NCI-H446 treated with DMSO at 0.1 percent for 48 hours (cell line): ENCODE results near the gene GLRX3.
"Not testable (repeated sequence)": the region's sequence is repeated elsewhere in the genome, so short reads cannot be mapped to it uniquely, and the experiment has no call there.

Source experiments
- DNase-seq: peaks from one replicate; lab custom pipeline; 2025; lab: John Stamatoyannopoulos, UW

The GLRX3 gene

GRCh38 chr10:130136226-130137089 lies at the start of gene GLRX3:
TSS of gene GLRX3 (plus strand) at chr10:130136391. CDS start at chr10:130136421, 30 bp downstream.
- peak; percentile 19 for DNase-seq

- DNase-seq: not testable (repeated sequence)
Measured at GRCh38 chr10:130090565-130090964, 45.6 kb upstream of the GLRX3 start.

- no peak for DNase-seq
Measured at GRCh38 chr10:130099344-130099743, 36.8 kb upstream of the GLRX3 start.

GRCh38 chr10:130105724-130106123 lies 30.5 kb upstream of the GLRX3 start:
- no peak for DNase-seq

DNA sequence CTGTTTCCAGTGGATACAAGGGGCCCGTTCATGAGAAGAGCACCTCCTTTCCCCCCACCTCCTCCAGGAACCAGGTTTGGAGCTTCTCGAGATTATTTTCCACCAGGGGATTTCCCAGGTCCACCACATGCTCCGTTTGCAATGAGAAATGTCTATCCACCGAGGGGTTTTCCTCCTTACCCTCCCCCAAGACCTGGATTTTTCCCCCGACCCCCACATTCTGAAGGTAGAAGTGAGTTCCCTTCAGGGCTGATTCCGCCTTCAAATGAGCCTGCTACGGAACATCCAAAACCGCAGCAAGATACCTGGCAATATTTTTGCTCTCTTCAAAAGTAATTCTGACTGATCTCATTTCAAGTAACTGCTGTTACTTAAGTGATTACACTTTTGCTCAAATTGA lies 28.0 kb upstream of the GLRX3 start:
- DNase-seq: not testable (repeated sequence)

DNA sequence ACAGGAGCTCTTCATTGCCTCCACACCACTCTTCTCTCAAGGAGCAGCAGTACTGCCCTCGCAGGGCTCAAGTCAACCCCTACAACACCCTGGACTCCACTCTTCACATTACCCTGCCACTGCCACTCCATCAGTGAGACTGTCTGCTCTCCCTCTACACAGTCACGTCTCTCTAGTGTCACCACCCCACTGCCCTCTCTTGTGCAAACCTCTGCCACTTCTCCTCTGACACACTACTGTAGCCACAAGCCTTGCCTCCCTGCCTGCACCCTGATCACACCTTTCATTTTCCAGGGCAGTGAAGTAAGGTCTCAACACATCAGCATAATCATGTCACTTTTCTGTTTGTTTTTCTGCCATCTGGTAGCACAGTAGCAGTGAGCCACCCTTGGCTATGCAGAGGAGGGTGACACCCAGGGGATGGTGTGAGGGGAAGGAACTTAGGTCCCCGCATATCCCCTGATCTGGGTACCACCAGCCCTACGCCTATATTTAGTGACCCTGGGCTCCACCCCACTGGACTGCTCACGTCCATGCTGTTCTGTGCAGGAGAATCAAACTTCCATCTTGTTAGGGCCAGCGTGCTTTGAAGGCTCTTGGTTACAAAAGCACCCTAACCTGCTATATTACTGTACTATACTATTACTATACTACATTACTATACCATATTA lies 27.1 kb upstream of the GLRX3 start:
- DNase-seq: no peak

DNA sequence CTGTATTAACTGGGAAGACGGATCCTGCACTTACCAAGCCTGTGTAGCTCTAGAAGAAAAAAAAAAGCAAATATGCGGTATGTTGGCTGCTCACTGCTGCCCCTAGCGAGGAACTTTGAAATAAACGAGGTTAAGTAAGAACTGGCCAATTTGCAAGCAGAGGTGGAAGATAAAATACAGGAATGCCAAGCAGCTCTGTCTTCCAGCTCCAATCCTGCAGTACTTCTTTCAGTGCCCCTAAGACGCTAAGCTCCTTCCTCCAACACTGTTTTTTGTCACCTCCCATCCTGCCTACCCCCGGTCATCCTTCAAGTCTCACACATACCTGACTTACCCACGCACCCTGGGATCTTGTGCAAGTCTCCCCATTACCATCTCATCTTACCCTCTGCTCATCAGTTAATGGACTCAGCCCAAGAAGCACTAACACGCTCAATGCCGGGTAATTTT lies 26.4 kb upstream of the GLRX3 start:
- DNase-seq: peak; percentile 25

GRCh38 chr10:130110246-130111112 lies 25.7 kb upstream of the GLRX3 start, which contains the start of gene C10orf143:
TSS of gene C10orf143 (minus strand) at chr10:130110830. CDS start at chr10:130110772, 58 bp downstream.
- peak; percentile 81 for DNase-seq

GRCh38 chr10:130111113-130111851 lies 24.9 kb upstream of the GLRX3 start:
- DNase-seq: peak; percentile 91

DNA sequence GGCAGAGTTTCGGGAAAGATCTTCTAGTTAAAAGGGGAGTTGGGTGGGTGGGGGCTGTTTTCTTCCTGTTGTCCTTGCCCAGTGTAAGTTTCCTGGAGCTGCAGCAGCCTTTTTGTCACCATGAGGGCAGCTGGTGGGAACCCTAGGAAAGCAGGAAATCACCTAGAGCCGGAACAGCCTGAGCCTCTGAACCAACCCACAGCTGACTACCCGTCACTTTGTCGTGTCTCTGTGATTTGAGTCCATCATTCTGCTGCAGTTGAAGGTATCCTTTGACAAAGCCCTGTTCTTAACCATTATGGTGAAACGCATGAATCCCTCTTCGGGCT lies 24.4 kb upstream of the GLRX3 start:
- no peak for DNase-seq

- no peak for DNase-seq
Measured at GRCh38 chr10:130112821-130113220, 23.4 kb upstream of the GLRX3 start.

- not testable (repeated sequence) for DNase-seq
Measured at GRCh38 chr10:130116942-130117341, 19.2 kb upstream of the GLRX3 start.

DNA sequence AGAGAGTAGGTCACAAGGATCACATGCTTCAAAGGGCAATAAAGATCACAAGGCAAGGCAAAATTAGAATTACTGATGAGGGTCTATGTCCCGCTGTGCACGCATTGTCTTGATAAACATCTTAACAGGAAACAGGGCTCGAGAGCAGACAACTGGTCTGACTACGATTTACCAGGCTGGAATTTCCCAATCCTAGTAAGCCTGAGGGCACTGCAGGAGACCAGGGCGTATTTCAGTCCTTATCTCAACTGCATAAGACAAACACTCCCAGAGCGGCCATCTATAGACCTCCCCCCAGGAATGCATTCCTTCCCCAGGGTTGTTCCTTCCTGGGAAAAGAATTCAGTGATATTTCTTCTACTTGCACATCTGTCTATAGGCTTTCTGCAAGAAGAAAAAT lies 18.7 kb upstream of the GLRX3 start:
- DNase-seq: not testable (repeated sequence)

GRCh38 chr10:130121486-130122079 lies 14.6 kb upstream of the GLRX3 start:
- no peak for DNase-seq

- peak; percentile 1 for DNase-seq
Measured at GRCh38 chr10:130127364-130128061, 8.7 kb upstream of the GLRX3 start.

- no peak for DNase-seq
Measured at GRCh38 chr10:130128062-130128781, 8.0 kb upstream of the GLRX3 start.

DNA sequence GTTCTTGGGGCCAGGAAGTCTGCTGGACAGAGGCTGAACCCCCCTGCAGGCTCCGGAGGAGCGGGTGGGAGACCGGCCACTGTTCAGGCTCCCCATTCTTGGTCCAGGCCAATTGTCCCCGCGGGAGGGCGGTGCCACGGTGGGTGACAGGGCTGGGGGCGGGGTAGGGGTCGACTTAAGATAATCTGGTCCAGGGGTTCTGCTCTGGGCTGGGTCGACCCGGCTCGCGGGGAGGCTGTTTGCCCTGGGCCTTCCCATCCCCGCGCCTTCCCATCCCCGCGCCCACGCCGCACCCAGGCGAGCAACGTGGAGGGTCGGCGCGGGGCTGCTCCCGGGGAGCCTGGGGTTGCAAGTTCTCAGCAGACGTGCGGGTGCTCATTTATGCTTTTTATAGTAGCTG lies 7.3 kb upstream of the GLRX3 start:
- no peak for DNase-seq

DNA sequence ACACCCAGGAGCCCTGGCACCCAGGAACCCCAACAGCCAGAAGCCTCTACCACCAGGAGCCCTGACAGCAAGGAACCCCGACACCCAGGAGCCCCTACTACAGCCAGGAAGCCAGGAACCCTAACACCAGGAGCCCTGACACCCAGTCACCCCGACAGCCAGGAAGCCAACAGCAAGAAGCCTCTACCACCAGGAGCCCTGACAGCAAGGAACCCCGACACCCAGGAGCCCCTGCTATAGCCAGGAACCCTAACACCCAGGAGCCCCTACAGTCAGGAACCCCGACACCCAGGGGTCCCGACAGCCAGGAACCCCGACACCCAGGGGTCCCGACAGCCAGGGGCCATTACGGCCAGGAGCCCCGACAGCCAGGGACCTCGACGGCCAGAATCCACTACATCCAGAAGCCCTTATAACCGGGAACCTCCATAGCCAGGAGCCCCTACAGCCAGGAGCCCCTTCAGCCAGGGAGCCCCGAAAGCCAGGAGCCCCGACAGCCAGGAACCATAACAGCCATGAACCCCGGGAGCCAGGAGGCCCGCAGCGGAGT lies 440 bp upstream of the GLRX3 start:
- no peak for DNase-seq

DNA sequence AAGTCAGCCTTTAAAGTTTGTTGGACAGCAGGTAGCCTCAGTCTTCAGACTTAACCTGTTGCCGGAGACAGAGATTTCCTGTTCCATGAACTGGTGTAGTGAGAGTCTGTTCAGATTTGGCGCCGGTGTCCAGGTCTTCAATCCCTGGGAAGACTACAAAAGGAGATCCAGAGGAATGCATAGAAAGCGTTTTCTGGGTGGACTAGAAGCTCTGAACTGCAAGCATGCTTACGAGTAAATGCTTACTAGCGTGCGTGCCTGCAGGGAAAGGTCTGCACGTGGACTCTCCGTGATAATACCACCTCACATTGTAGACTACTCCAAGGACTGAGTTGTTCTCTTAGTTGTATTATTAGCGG lies 878 bp downstream of the GLRX3 start:
- no peak for DNase-seq
